ENCODE results near the gene ATXN7L1. TPM values are rescaled to one million over a fixed set of nuclear protein-coding genes. Genes with fewer than 3 reads are reported as not detected.

The ATXN7L1 gene
- total RNA-seq, 4 donors from 2014 or later, result 30.8 to 45.8 (median 39.3) TPM

- peaks cover 0 to 15% (median 0%) of the 10 kb centered on the region in 4 donors for H3K4me1 ChIP-seq
- DNase-seq, result no peak
- H3K36me3 ChIP-seq, result no peaks in the 10 kb centered on the region
- no peak overlapping the region for H3K27ac ChIP-seq
- no peaks in the 10 kb centered on the region for H3K9me3 ChIP-seq
- no peak for TF ChIP-seq CTCF (IDR thresholded peaks at IDR 0.05)
- no peak for TF ChIP-seq POLR2A (IDR thresholded peaks at IDR 0.05)
- no peak overlapping the region for H3K4me3 ChIP-seq
- H3K27me3 ChIP-seq, result no peaks in the 10 kb centered on the region
Observed at GRCh38 chr7:105828141-105828540, 48.3 kb downstream of the ATXN7L1 start.

GRCh38 chr7:105827151-105827875 lies 49.1 kb downstream of the ATXN7L1 start:
- no peak overlapping the region for H3K4me3 ChIP-seq
- TF ChIP-seq CTCF (IDR thresholded peaks at IDR 0.05), result no peak
- TF ChIP-seq POLR2A (IDR thresholded peaks at IDR 0.05), result no peak
- no peaks in the 10 kb centered on the region for H3K27me3 ChIP-seq
- H3K4me1 ChIP-seq, result peaks cover 0 to 15% (median 0%) of the 10 kb centered on the region in 4 donors
- no peak overlapping the region for H3K27ac ChIP-seq
- no peaks in the 10 kb centered on the region for H3K9me3 ChIP-seq
- H3K36me3 ChIP-seq, result no peaks in the 10 kb centered on the region
- DNase-seq, result no peak

GRCh38 chr7:105826143-105826542 lies 50.3 kb downstream of the ATXN7L1 start:
- Histone ChIP-seq H3K4me3 (no peak overlapping the region), H3K4me1 (peaks cover 0 to 12% (median 0%) of the 10 kb centered on the region in 4 donors), H3K27ac (no peak overlapping the region), H3K9me3 (no peaks in the 10 kb centered on the region), H3K27me3 (no peaks in the 10 kb centered on the region), H3K36me3 (no peaks in the 10 kb centered on the region)
- TF ChIP-seq CTCF (IDR thresholded peaks at IDR 0.05), result no peak
- no peak for TF ChIP-seq POLR2A (IDR thresholded peaks at IDR 0.05)
- DNase-seq, result no peak

- Histone ChIP-seq H3K27ac (no peak overlapping the region), H3K4me3 (no peak overlapping the region), H3K27me3 (no peaks in the 10 kb centered on the region), H3K9me3 (no peaks in the 10 kb centered on the region), H3K4me1 (peaks cover 0 to 6% (median 0%) of the 10 kb centered on the region in 4 donors), H3K36me3 (no peaks in the 10 kb centered on the region)
- DNase-seq, result no peak
- TF ChIP-seq POLR2A (IDR thresholded peaks at IDR 0.05), result no peak
Observed at GRCh38 chr7:105825371-105825770, 51.0 kb downstream of the ATXN7L1 start.

GRCh38 chr7:105822806-105823205 lies 53.6 kb downstream of the ATXN7L1 start:
- H3K9me3 ChIP-seq, result no peaks in the 10 kb centered on the region
- no peak overlapping the region for H3K4me3 ChIP-seq
- no peaks in the 10 kb centered on the region for H3K27me3 ChIP-seq
- no peak for DNase-seq
- no peak overlapping the region for H3K27ac ChIP-seq
- no peaks in the 10 kb centered on the region for H3K36me3 ChIP-seq
- no peaks in the 10 kb centered on the region for H3K4me1 ChIP-seq
- no peak for TF ChIP-seq CTCF (IDR thresholded peaks at IDR 0.05)
- no peak for TF ChIP-seq POLR2A (IDR thresholded peaks at IDR 0.05)

GRCh38 chr7:105821527-105821926 lies 54.9 kb downstream of the ATXN7L1 start:
- no peak for DNase-seq
- Histone ChIP-seq H3K27ac (no peak overlapping the region), H3K4me3 (no peak overlapping the region), H3K4me1 (no peaks in the 10 kb centered on the region), H3K9me3 (no peaks in the 10 kb centered on the region), H3K36me3 (no peaks in the 10 kb centered on the region), H3K27me3 (no peaks in the 10 kb centered on the region)
- TF ChIP-seq CTCF (IDR thresholded peaks at IDR 0.05) (no peak), POLR2A (IDR thresholded peaks at IDR 0.05) (no peak)

Measured in Peyer's patch (tissue), 4 donors.